ENCODE measurements around the gene ARL4D. TPM values are rescaled to one million over a fixed set of nuclear protein-coding genes. Genes with fewer than 3 reads are reported as not detected.

ARL4D gene
- total and polyA plus RNA-seq, 2 donors = 1.7 to 26.8 TPM

- Histone ChIP-seq H3K27ac (ENCODE audit: low read depth in 1 of 2, low read length in 1 of 2) (no peak overlapping the region), H3K9me3 (ENCODE audit: control insufficient read depth in 2 of 2, insufficient read depth in 1 of 2, low read length in 1 of 2) (no peaks in the 10 kb centered on the region), H3K27me3 (ENCODE audit: control insufficient read depth in 2 of 2, insufficient read depth in 1 of 2, low read length in 1 of 2) (no peaks in the 10 kb centered on the region), H3K4me3 (ENCODE audit: low read length in 2 of 2) (no peak overlapping the region), H3K4me1 (ENCODE audit: control insufficient read depth in 2 of 2, insufficient read depth in 2 of 2, low read length in 2 of 2) (no peaks in the 10 kb centered on the region), H3K36me3 (ENCODE audit: control insufficient read depth in 2 of 2, insufficient read depth in 2 of 2, low read length in 1 of 2) (no peaks in the 10 kb centered on the region)
- WGBS = 88% methylated on average over 3 of the region's 3 CpGs
- no peak for DNase-seq (ENCODE audit: low read depth in 6 of 9, low spot score in 9 of 9)
Observed at GRCh38 chr17:43443381-43443780, 44.6 kb downstream of the ARL4D start.

- Histone ChIP-seq H3K27ac (ENCODE audit: low read depth in 1 of 2, low read length in 1 of 2) (peak overlapping the region in 1 of 2 donors; percentile 74), H3K4me3 (ENCODE audit: low read length in 2 of 2) (no peak overlapping the region), H3K27me3 (ENCODE audit: control insufficient read depth in 2 of 2, insufficient read depth in 1 of 2, low read length in 1 of 2) (no peaks in the 10 kb centered on the region), H3K4me1 (ENCODE audit: control insufficient read depth in 2 of 2, insufficient read depth in 2 of 2, low read length in 2 of 2) (no peaks in the 10 kb centered on the region), H3K36me3 (ENCODE audit: control insufficient read depth in 2 of 2, insufficient read depth in 2 of 2, low read length in 1 of 2) (no peaks in the 10 kb centered on the region), H3K9me3 (ENCODE audit: control insufficient read depth in 2 of 2, insufficient read depth in 1 of 2, low read length in 1 of 2) (no peaks in the 10 kb centered on the region)
- 82% methylated on average over 8 of the region's 8 CpGs for WGBS
- DNase-seq (ENCODE audit: low read depth in 6 of 9, low spot score in 9 of 9) = no peak
Observed at GRCh38 chr17:43444223-43445008, 45.6 kb downstream of the ARL4D start.

- WGBS = 74% methylated on average over 5 of the region's 5 CpGs
- no peaks in the 10 kb centered on the region for H3K4me1 ChIP-seq (ENCODE audit: control insufficient read depth in 2 of 2, insufficient read depth in 2 of 2, low read length in 2 of 2)
Observed at GRCh38 chr17:43445009-43445589, 46.3 kb downstream of the ARL4D start.

GRCh38 chr17:43446773-43447172 is 48.0 kb downstream of the ARL4D start:
- Histone ChIP-seq H3K36me3 (ENCODE audit: control insufficient read depth in 2 of 2, insufficient read depth in 2 of 2, low read length in 1 of 2) (no peaks in the 10 kb centered on the region), H3K9me3 (ENCODE audit: control insufficient read depth in 2 of 2, insufficient read depth in 1 of 2, low read length in 1 of 2) (no peaks in the 10 kb centered on the region), H3K4me1 (ENCODE audit: control insufficient read depth in 2 of 2, insufficient read depth in 2 of 2, low read length in 2 of 2) (no peaks in the 10 kb centered on the region), H3K4me3 (ENCODE audit: low read length in 2 of 2) (no peak overlapping the region), H3K27ac (ENCODE audit: low read depth in 1 of 2, low read length in 1 of 2) (no peak overlapping the region), H3K27me3 (ENCODE audit: control insufficient read depth in 2 of 2, insufficient read depth in 1 of 2, low read length in 1 of 2) (no peaks in the 10 kb centered on the region)
- 99% methylated on average over 5 of the region's 5 CpGs for WGBS
- no peak for DNase-seq (ENCODE audit: low read depth in 6 of 9, low spot score in 9 of 9)

More at GRCh38 chr17:43445009-43445589, 46.3 kb downstream of the ARL4D start:
- Histone ChIP-seq H3K4me3 (ENCODE audit: low read length in 2 of 2) (no peak overlapping the region), H3K27ac (ENCODE audit: low read depth in 1 of 2, low read length in 1 of 2) (peak overlapping the region in 1 of 2 donors; percentile 6), H3K27me3 (ENCODE audit: control insufficient read depth in 2 of 2, insufficient read depth in 1 of 2, low read length in 1 of 2) (no peaks in the 10 kb centered on the region), H3K36me3 (ENCODE audit: control insufficient read depth in 2 of 2, insufficient read depth in 2 of 2, low read length in 1 of 2) (no peaks in the 10 kb centered on the region), H3K9me3 (ENCODE audit: control insufficient read depth in 2 of 2, insufficient read depth in 1 of 2, low read length in 1 of 2) (no peaks in the 10 kb centered on the region)
- no peak for DNase-seq (ENCODE audit: low read depth in 6 of 9, low spot score in 9 of 9)

GRCh38 chr17:43448720-43449469 is 50.1 kb downstream of the ARL4D start:
- WGBS = 73% methylated on average over 7 of the region's 7 CpGs
- Histone ChIP-seq H3K9me3 (ENCODE audit: control insufficient read depth in 2 of 2, insufficient read depth in 1 of 2, low read length in 1 of 2) (no peaks in the 10 kb centered on the region), H3K36me3 (ENCODE audit: control insufficient read depth in 2 of 2, insufficient read depth in 2 of 2, low read length in 1 of 2) (no peaks in the 10 kb centered on the region), H3K4me1 (ENCODE audit: control insufficient read depth in 2 of 2, insufficient read depth in 2 of 2, low read length in 2 of 2) (no peaks in the 10 kb centered on the region), H3K27ac (ENCODE audit: low read depth in 1 of 2, low read length in 1 of 2) (no peak overlapping the region), H3K27me3 (ENCODE audit: control insufficient read depth in 2 of 2, insufficient read depth in 1 of 2, low read length in 1 of 2) (no peaks in the 10 kb centered on the region), H3K4me3 (ENCODE audit: low read length in 2 of 2) (no peak overlapping the region)
- DNase-seq (ENCODE audit: low read depth in 6 of 9, low spot score in 9 of 9) = no peak

GRCh38 chr17:43449470-43450248 is 50.9 kb downstream of the ARL4D start:
- 93% methylated on average over 8 of the region's 8 CpGs for WGBS
- no peak for DNase-seq (ENCODE audit: low read depth in 6 of 9, low spot score in 9 of 9)

More at GRCh38 chr17:43449470-43450248, 50.9 kb downstream of the ARL4D start:
- H3K4me3 ChIP-seq (ENCODE audit: low read length in 2 of 2) = no peak overlapping the region
- H3K4me1 ChIP-seq (ENCODE audit: control insufficient read depth in 2 of 2, insufficient read depth in 2 of 2, low read length in 2 of 2) = no peaks in the 10 kb centered on the region
- H3K36me3 ChIP-seq (ENCODE audit: control insufficient read depth in 2 of 2, insufficient read depth in 2 of 2, low read length in 1 of 2) = no peaks in the 10 kb centered on the region
- no peaks in the 10 kb centered on the region for H3K27me3 ChIP-seq (ENCODE audit: control insufficient read depth in 2 of 2, insufficient read depth in 1 of 2, low read length in 1 of 2)
- H3K27ac ChIP-seq (ENCODE audit: low read depth in 1 of 2, low read length in 1 of 2) = no peak overlapping the region
- no peaks in the 10 kb centered on the region for H3K9me3 ChIP-seq (ENCODE audit: control insufficient read depth in 2 of 2, insufficient read depth in 1 of 2, low read length in 1 of 2)

Other genes with a start within 250 kb of the ARL4D start
- gene NBR1, start 227.8 kb upstream of the ARL4D start, total RNA-seq = 61.4 TPM
- gene NBR1, start 227.8 kb upstream of the ARL4D start, polyA plus RNA-seq = 50.1 TPM
- gene TMEM106A, start 187.1 kb upstream of the ARL4D start, total RNA-seq = 2.6 TPM
- gene TMEM106A, start 187.1 kb upstream of the ARL4D start, polyA plus RNA-seq = 4.4 TPM
- gene CCDC200, start 170.4 kb upstream of the ARL4D start, total RNA-seq = not detected
- gene CCDC200, start 170.4 kb upstream of the ARL4D start, polyA plus RNA-seq = 0.39 TPM
- not detected for gene RNU2-1, start 165.0 kb upstream of the ARL4D start, total RNA-seq
- gene RNU2-1, start 165.0 kb upstream of the ARL4D start, polyA plus RNA-seq = not detected
- gene DHX8, start 85.0 kb downstream of the ARL4D start, total RNA-seq = 33.6 TPM
- 42.2 TPM for gene DHX8, start 85.0 kb downstream of the ARL4D start, polyA plus RNA-seq
- 0.38 TPM for gene ETV4, start 147.3 kb downstream of the ARL4D start, total RNA-seq
- 0.34 TPM for gene ETV4, start 147.3 kb downstream of the ARL4D start, polyA plus RNA-seq

Measured in thymus (tissue), 11 donors.